ENCODE data around the gene TOPAZ1. TPM values are rescaled to one million over a fixed set of nuclear protein-coding genes. Genes with fewer than 3 reads are reported as not detected.

The TOPAZ1 gene
- total and polyA plus RNA-seq, 2 of the 13 experiments (the other 11 are each of a cell fraction or from before 2014, with no cell fraction given) = not detected

DNA sequence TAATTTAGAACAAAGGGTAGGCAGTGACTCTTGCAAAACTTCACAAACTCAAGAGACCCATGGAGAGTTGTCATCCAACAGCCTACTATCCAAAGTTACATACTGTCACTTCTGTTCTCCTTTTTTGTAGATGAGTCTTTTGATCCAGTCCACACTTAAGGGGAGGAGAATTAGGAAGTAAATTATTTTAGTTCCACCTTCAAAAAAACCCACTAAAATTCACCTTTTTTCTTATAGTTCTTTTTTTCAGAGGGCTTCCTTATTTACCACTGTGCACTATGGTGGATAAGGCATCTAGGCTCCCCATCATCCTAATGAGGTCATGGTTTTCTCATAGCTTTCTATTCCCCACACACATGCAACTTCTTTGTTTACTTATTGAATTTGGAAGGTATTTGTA lies 88.3 kb downstream of the TOPAZ1 start:
- H3K27me3 ChIP-seq (ENCODE audit: control insufficient read depth in 1 of 2, insufficient read depth in 2 of 2, low read length in 2 of 2) = no peaks in the 10 kb centered on the region; a peak in 1 of 5 replicates
- ChIA-PET CTCF (ENCODE audit: low intra/inter-chr PET ratio, low total read pairs) (no interaction called here), POLR2A (interaction anchor here (1.7 kb wide), 1 partner anchor 8 kb away, joined by 9 read pairs; the partner anchor contains the start of gene TCAIM)
- no peak for DNase-seq (ENCODE audit: low spot score)
- no peak overlapping the region for H3K4me2 ChIP-seq (ENCODE audit: low read depth, low read length)
- peaks cover 25% of the 10 kb centered on the region; the same call in 1 of the 2 replicates for H3K4me1 ChIP-seq (ENCODE audit: insufficient read depth, low read length)
- intact Hi-C loops (cut with micrococcal nuclease; ENCODE audit: unreplicated experiment) = loop anchor here (10.0 kb wide), 1 partner anchor 1905 kb away; no protein-coding TSS in a partner anchor
- no peak overlapping the region for H3K4me3 ChIP-seq (replicated peaks in 1 of 3; ENCODE audit: insufficient read depth in 1 of 3, low read depth in 2 of 3, low read length in 3 of 3)
- BruUV-seq (replicated peaks) = no TSS peak
- no peak overlapping the region for H3K9ac ChIP-seq (ENCODE audit: insufficient read depth, low read depth, low read length)
- TF ChIP-seq EEA1 (CRISPR knock-in tag; IDR thresholded peaks at IDR 0.05; ENCODE audit: borderline replicate concordance) (no peak), HNF4G (IDR thresholded peaks at IDR 0.05; ENCODE audit: borderline replicate concordance, low read depth, low read length) (no peak), HNF4G (CRISPR knock-in tag; IDR thresholded peaks at IDR 0.05; ENCODE audit: borderline replicate concordance, low read depth) (no peak), ZBTB21 (CRISPR knock-in tag; IDR thresholded peaks at IDR 0.05) (no peak), BRF2 (CRISPR knock-in tag; IDR thresholded peaks at IDR 0.05) (no peak), RXRA (CRISPR knock-in tag; IDR thresholded peaks at IDR 0.05) (no peak), ZNF660 (CRISPR knock-in tag; IDR thresholded peaks at IDR 0.05; ENCODE audit: borderline replicate concordance, low read depth) (no peak), RFX5 (IDR thresholded peaks at IDR 0.05; ENCODE audit: low read depth, low read length) (no peak), HMG20A (CRISPR knock-in tag; IDR thresholded peaks at IDR 0.05; ENCODE audit: borderline replicate concordance) (no peak), YEATS4 (CRISPR knock-in tag; IDR thresholded peaks at IDR 0.05; ENCODE audit: borderline replicate concordance) (no peak), BORCS8-MEF2B (CRISPR knock-in tag; IDR thresholded peaks at IDR 0.05) (no peak), KAT7 (CRISPR knock-in tag; IDR thresholded peaks at IDR 0.05; ENCODE audit: borderline replicate concordance) (no peak), ZFP36L1 (CRISPR knock-in tag; IDR thresholded peaks at IDR 0.05) (no peak), TARDBP (CRISPR knock-in tag; IDR thresholded peaks at IDR 0.05) (no peak)
- H2AFZ ChIP-seq (ENCODE audit: low read length) = no peak overlapping the region
- H4K20me1 ChIP-seq (ENCODE audit: insufficient read depth, low read length) = no peaks in the 10 kb centered on the region
- no peaks in the 10 kb centered on the region for H3K36me3 ChIP-seq (replicated peaks in 1 of 2; ENCODE audit: control insufficient read depth in 1 of 2, insufficient read depth in 2 of 2, low read length in 2 of 2)
- FAIRE-seq = no peak
- no peak for ATAC-seq
- no peak overlapping the region for H3K27ac ChIP-seq (ENCODE audit: extremely low read length, insufficient read depth, low read length)
- no peaks in the 10 kb centered on the region for H3K9me3 ChIP-seq (ENCODE audit: low read length)
- in situ Hi-C loops (cut with HindIII; ENCODE audit: extremely low pct_ligation_motif_present, low pct_unique_long_range_greater_than_20kb) = loop anchor here (10.0 kb wide), 1 partner anchor 105 kb away; no protein-coding TSS in a partner anchor
- no peaks in the 10 kb centered on the region for H3K79me2 ChIP-seq (ENCODE audit: insufficient read depth, low read length)

Measured in HepG2 (cell line).